HuH-7.5 (cell line): ENCODE measurements around the gene OGDH.
"Not testable (repeated sequence)": the region's sequence is repeated elsewhere in the genome, so short reads cannot be mapped to it uniquely, and the experiment has no call there.

ENCODE experiments used
- DNase-seq: peaks from one replicate; pipeline ENCODE4 v3.0.0; 2011; ENCODE audit warnings: low spot score

OGDH gene

DNA sequence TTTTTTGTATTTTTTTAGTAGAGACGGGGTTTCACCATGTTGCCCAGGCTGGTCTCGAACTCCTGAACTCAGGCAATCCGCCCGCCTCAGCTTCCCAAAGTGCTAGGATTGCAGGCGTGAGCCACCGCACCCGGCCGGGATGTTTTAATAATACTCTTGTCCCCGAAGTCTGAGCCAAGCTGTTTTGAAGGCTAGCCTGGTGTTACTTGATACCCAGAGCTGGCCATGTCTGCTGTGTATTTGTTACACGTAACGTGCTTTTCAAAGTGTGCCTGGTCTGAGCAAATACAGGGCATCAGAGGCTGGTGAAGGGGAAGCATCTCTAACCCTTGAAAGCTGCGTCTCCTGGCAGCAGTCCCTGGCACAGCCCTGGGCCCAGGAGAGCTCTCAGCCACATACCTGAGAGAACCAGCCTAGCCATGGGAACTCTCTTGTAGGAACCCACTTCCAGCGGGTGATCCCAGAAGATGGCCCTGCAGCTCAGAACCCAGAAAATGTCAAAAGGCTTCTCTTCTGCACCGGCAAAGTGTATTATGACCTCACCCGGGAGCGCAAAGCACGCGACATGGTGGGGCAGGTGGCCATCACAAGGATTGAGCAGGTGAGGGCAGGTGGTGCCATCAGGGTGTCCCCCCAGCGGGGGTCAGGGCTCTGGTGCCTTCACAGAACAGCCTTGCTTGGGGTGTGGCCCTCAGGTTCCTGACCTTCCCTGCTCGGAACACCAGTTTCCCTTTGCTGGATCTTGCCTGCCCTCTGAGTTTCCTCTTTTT is 100.5 kb downstream of the OGDH start:
- DNase-seq, result no peak

DNA sequence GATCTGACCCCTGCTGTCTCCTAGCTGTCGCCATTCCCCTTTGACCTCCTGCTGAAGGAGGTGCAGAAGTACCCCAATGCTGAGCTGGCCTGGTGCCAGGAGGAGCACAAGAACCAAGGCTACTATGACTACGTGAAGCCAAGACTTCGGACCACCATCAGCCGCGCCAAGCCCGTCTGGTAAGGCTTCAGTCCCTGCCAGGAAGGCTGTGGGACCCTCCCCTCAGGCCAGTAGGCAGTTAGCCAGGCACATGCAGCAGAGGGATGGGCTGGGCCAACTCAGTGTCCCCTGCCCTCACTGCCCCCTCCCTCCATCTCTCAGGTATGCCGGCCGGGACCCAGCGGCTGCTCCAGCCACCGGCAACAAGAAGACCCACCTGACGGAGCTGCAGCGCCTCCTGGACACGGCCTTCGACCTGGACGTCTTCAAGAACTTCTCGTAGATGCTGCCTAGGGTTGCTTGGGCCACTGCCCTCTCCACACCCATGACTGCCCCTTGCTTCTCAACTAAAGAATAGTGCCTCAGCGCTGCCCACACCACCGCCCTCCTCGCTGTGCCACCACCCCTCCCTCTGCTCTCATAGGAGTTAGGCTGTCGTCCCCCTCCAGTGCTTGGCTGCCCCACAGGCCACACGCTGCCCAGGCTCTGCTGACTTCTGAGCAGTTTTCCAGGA is 101.3 kb downstream of the OGDH start:
- DNase-seq, result no peak

DNA sequence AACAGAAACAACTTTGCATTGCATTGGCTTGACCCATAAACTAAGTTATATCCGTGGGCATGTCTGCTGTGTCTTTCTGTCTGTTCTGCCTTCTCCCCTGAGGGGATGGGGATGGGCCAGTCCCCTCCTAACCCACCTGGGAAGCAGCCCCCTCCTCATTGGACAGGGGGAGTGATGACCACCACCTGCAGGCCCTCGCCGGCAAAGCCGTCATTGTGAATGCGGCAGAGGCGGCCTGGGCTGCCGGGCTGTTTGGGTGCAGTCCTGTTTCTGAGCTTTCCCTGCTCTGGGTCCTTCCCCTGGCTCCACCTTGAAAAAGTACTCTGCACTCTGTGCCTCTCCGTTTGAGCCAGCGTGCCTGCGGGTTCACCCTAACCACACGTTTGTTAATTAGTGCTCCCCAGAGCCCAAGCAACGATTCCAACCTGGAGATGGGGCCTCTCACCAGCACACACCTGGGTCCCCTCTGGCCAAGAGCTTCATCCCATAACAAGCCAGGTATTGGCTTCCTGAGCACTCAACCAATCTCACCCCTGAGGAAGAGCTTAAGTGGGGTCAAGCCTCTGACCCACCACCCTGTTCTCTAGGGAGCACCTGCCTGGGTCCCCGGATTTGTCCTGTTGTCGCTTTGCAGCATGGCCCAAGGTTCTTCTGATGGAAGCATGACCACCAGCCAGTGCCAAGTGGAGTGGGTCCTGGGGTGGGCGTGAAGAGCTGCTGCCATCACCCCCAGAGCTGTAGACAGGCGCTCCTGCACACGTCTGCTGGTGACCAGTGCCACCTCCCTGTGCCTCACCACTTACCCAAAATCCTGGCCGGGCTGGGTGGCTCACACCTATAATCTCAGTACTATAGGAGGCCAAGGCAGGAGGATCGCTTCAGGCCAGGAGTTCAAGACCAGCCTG is 102.8 kb downstream of the OGDH start:
- DNase-seq, result no peak

DNA sequence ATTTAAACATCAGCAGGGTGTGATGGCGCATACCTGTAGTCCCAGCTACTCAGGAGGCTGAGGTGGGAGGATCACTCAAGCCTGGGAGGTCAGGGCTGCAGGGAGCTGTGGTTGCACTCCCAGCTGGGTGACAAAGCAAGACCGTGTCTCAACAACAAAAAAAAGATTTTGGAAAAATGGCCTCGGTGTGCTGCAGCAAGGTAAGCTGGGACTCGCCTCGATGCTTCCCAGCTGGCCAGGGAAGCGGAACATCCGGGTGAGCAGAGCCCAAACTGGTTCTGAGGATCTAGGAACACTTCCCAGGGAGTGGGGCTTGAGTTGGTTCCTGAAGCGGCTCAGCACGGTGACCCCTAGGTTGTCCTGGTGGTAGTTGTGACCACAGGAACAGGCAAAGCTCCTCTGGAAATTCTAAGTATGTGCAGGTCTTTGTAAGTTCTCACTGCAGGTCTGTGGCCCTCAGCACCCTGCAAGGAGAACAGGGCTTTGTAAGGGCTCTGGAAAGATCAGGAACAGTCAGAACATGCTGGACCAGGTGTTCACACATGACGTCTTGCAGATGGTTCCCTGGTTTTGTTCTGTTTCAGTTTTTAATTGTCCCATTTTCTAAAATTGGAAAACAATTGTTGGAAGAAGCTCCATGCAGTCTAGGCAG is 103.6 kb downstream of the OGDH start:
- no peak for DNase-seq

DNA sequence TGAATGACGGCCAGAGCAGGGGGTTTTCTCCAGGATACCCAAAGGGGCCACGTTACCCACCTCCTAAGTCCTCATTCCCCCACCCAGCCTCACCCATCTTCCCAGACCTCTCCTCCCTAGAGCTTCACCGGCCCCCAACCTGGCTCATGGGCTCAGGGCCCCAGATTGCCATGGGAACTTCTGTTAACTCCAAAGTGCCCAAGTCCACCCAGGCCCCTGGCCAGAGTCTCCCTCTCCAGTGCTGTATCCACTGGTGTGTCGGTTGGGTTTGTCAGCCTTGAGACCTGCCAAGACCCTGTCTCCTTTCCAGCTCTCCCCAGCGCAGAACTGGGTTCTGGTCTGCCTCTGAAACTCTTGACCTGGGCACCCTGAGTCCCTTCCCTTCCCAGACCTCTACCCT is 105.1 kb downstream of the OGDH start:
- no peak for DNase-seq

DNA sequence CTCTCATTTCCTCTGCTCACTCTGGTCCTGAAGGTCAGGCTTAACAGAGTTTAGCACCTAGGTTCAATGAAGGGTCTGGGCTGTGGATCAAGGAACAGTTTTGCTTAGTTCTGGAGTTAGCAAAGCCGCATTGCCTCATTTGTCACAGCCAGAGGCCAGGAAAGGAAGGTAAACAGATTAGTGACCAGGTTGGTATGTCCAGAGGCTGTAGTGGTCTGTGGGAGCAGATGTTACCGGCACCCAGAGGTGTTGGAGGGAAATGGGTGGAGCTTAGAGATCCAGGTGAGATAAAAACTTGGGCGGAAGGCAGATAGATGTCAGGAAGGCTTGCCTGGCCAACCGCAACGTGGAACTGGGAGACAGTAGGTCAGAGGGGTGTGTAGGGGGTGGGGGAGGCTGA is 105.6 kb downstream of the OGDH start:
- DNase-seq, result no peak

DNA sequence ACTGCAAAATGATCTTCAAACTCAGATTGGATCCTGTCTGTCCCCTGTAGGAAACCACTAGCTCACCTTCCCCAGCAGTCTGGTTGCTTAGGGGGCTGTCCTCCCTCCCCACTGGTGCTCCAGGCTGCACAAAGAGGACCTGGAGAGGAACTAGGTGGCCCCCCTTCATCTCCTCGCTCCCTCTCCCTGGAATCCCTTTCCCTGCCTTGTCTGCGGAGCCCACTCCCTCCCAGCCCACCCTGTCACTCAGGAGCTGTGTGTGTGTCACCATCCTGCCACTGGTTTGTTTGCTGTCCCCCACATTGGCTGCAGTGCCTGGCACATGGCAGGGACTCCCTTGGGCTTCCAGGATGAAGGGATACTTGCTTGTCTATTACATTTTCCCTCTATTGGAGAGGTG is 106.7 kb downstream of the OGDH start:
- DNase-seq, result no peak

DNA sequence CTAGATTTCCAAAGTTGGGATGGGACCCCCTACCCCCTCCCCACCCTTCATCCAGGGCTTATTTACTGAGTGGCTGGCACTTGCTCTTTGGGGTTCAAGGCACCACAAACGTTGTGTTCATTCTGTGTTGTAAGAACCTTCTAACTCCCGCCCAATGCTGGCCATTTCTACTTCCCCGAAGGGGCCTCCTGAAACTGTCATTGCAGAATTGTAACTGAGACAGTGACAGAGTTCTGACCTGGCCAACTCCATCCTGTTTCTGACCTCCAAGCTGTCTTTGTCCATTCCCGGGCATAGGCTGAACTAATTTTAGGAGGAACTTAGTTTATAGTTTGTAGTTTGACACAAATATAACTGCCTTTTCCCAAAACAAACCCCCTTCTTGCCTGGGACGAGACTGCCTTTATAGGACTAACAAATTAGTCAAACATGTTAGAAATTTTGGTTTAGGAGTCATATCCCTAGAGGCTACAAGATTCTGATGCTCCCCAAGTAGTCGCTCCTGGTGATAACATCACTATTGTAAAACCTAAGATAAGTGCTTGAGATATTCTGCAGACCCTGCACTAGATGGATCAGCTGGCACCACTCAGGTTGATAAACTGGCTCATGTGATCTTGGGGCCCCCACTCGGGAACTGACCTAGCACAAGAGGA is 107.4 kb downstream of the OGDH start:
- no peak for DNase-seq

DNA sequence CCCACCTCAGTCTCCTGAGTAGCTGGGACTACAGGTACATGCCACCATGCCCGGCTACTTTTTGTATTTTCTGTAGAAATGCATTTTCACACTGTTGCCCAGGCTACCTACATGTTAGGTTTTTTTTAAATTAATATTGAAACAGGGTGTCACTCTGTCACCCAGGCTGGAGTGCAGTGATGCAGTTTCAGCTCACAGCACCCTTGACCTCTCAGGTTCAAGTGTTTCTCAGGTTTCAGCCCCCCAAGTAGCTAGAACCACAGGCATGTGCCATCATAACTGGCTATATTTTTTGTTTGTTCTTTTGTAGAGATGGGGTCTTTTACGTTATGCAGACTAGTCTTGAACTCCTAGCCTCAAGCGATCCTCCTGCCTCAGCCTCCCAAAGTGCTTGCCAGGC is 109.8 kb downstream of the OGDH start:
- DNase-seq, result no peak

DNA sequence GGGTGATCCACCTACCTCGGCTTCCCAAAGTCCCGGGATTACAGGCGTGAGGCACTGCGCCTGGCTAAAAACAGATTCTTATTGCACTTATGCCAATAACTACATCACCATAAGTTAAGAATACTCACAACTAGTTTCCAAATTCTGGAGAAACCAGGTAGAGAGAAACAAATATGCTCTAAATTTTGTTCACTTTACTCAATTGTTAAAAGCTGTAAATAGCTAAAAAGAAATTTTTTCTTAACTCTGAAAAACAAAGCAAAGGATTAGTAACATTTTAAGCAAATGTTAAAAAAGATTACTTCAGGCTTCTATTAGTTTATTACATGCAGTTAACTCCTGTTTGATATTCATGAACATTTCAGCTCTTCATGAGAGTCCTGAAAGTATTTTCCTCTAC is 113.9 kb downstream of the OGDH start:
- DNase-seq, result no peak

DNA sequence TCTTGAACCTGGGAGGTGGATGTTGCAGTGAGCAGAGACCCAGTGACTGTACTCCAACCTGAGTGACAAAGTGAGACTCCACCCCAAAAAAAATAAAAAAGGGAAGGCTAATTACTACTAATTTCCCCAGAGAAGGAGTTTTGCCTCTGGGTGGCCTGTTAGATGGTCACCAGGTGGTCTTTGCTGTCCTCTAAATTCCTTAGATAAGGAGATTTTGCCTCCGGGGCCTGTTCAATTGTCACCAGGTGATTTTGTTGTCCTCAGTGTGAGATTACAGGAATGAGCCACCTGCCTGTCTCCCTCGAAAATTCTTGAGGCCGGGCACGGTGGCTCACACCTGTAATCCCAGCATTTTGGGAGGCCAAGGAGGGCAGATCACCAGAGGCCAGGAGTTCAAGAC is 117.8 kb downstream of the OGDH start:
- no peak for DNase-seq

DNA sequence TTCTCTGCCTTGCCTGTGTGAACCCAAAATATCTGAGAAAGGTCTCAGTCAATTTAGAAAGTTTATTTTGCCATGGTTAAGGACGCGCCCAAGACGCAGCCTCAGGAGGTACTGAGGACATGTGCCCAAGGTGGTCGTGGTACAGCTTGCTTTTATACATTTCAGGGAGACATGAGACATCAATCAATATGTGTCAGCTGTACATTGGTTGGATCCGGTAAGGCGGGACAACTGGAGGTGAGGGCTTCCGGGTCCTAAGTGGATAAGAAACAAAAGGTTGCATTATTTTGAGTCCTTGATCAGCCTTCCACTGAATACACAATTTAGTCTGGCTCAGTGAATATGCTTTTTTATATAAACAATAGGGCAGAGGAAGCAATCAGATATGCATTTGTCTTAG is 119.8 kb downstream of the OGDH start:
- DNase-seq, result not testable (repeated sequence)

DNA sequence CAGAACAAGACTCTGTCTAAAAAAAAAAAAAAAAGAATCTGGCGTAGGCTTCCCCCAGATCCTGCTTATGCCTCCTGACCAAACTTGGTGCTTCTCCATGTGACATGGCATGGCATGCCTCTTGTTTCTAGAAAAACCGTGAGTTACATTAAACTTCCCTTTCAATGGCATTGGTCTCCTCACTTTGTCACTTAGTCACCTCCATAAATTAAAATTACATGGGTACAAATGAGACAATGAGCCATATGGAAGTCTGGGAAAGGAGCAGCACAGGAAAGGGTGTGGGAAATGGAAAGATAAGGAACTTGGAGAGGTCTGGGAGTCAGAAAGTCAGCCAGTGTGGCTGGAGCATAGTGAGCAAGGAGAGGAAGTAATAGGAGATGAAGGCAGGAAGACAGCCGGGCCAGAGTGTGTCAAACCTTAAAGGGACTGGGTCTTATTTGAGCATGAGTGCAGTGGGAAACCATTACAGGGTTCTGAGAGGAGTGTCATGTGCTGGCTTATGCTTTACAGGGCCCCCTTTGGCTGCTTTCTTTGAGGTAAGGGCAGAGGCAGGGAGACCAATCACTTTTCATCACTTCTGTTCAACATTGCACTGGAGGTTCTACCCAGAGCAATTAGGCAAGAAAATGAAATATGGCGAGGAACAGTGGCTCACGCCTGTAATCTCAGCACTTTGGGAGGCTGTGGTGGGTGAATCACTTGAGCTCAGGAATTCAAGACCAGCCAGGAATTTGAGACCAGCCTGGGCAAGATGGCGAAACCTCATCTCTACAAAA is 120.9 kb downstream of the OGDH start:
- no peak for DNase-seq

DNA sequence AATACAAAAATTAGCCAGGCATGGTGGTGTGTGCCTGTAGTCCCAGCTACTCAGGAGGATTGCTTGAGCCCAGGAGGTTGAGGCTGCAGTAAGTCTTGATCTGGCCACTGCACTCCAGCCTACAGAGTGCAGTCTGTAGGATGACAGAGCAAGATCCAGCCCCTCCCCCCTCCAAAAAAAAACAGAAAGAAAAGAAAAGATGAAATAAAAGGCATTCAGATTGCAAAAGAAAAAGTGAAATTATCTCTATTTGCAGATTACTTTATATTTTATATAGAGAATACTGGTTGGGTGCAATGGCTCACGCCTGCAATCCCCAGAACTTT is 121.5 kb downstream of the OGDH start:
- DNase-seq, result no peak

DNA sequence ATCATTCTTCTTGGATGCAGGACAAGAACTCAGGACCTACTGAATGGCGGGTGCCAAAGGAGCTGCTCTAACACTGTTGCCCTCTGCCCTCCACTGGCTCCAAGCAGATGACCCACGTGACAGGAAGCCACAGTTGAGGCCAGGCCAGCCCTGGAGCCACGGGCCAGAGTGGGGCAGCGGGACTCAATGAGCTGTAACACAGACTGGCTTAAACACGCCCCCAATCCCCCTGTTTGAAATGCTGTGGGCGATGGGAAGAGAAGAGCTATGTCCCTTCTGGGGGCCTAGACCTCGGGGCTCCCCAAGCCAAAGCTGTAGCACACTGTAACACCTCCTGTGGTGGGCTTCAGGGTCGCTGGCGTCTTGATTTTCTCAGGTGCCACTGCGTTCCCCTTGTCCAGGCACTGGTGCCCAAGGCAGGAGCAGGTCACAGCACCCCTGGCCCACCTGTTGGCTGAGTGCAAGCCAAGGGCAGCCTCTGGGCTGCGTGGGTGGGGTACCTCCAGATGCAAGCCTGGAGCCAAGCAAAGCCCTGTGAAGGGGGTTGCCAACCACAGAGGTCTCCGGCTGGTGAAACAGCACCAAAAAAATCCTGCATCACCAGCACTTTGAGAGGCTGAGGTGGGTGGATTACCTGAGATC is 123.6 kb downstream of the OGDH start:
- no peak for DNase-seq

DNA sequence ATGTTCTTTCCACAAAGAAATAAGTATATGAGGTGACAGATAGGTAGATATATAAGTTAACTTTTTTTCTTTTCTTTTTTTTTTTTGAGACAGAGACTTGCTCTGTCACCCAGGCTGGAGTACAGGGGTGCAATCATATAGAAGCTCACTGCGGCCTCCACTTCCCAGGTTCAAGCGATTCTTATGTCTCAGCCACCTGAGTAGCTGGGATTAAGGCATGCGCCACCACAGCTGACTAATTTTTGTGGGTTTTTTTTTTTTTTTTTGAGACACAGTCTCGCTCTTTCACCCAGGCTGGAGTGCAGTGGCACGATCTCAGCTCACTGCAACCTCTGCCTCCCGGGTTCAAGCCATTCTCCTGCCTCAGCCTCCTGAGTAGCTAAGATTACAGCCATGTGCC is 126.5 kb downstream of the OGDH start:
- DNase-seq, result not testable (repeated sequence)

DNA sequence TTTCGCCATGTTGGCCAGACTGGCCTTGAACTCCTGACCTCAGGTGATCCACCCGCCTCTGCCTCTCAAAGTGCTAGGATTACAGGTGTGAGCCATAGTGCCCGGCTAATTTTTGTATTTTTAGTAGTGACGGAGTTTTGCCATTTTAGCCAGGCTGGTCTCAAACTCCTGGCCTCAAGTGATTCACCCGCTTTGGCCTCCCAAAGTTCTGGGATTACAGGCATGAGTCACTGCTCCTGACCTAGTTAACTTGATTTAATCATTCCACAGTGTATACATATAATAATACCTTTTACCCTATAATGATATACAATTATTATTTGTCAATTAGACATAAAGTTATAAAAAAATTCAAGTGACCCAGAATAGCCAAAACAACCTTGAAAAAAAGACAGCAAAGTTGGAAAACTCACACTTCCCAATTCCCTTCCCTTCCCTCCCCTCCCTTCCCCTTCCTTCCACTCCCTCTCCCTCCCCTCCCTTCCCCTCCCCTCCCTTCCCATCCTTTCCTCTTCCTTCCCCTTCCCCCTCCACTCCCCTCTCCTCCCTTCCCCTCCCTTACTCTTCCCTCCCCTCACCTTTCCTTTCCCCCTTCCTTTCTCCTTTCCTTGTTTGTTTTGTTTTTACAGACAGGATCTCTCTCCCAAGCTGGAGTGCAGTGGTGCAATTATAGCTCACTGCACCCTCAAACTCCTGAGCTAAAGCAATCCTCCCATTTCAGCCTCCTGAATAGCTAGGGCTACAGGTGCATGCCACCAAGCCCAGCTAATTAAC is 127.5 kb downstream of the OGDH start:
- DNase-seq, result no peak

DNA sequence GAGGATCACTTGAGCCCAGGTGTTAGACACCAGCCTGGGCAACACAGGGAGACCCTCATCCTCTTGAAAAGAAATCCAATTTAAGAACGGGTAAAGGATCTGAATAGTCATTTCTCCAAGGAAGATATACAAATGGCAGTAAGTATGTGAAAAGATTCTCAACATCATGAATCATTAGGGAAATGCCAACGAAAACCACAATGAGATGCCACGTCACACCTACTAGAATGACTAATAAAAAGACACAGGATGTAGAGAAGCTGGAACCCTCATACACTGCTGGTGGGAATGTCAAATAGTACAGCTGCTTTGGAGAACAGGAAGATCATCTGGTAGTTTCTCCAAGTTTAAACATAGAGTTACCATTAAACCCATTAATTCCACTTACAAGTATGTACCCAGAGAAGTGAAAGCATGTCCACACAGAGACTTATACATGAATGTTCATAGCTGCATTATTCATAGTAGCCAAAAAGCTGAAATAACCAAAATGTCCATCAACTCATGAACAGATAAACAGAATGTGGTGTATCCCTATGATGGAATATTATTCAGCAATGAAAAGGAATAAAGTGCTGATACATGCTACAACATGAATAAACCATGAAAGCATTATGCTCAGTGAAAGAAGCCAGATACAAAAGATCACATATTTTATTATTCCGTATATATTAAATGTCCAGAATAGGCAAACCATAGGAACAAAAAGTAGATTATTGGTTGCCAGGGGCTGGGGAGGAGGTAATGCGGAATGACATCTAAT is 129.2 kb downstream of the OGDH start:
- no peak for DNase-seq

DNA sequence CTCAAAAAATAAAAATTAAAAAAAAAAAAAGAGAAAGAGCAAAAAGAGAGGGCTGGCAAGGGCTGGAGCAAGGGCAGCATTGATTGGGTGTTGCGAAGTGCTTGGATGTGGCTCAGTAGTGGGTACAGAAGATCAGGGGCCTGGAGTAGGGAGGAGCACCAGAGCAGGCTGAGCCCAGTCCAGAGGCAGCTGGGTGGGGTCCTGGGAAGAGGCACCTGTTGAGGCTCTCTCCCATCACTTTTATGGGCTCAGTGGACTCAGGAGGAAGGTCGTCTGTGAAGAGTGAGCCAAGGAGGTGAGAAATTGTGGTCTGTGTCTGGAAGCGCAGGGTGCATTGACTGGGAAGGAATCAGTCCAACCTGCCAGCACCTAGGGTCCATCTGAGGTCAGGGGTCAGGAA is 130.5 kb downstream of the OGDH start:
- DNase-seq, result no peak
